ENCODE measurements around the gene RFX7. TPM values are rescaled to one million over a fixed set of nuclear protein-coding genes. Genes with fewer than 3 reads are reported as not detected.

The RFX7 gene
- total RNA-seq, 4 donors from 2014 or later: 9.6 to 20.6 (median 16.2) TPM

DNA sequence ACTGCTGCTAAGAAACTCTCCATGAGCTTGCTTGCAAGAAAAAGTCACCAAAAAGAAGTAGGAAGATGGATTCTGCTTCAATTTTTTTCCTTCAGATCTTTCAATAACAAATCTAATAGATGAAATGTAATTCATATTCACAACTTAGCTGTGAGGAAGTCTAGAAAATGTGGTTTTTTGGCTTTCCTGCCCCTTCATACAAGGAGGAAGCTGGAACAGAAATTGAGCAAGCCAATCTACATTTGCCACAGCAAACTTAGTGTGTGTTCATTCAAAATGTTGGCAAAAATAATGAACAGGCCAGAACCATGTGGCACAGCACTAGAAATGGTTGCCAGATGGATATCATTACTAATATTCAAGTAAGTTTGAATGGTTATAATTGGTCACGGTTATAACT is 157.1 kb downstream of the RFX7 start:
- H3K9me3 ChIP-seq: no peaks in the 10 kb centered on the region
- no peaks in the 10 kb centered on the region for H3K4me1 ChIP-seq
- DNase-seq: no peak

GRCh38 chr15:56082263-56082761 is 161.4 kb downstream of the RFX7 start:
- DNase-seq: no peak
- no peak overlapping the region for H3K27ac ChIP-seq
- H3K9me3 ChIP-seq: no peaks in the 10 kb centered on the region
- no peaks in the 10 kb centered on the region for H3K36me3 ChIP-seq
- H3K4me1 ChIP-seq: no peaks in the 10 kb centered on the region
- TF ChIP-seq CTCF (IDR thresholded peaks at IDR 0.05) (no peak), POLR2A (IDR thresholded peaks at IDR 0.05) (no peak)
- no peak overlapping the region for H3K4me3 ChIP-seq
- H3K27me3 ChIP-seq: no peaks in the 10 kb centered on the region

More for the DNA sequence above, 157.1 kb downstream of the RFX7 start:
- H3K27me3 ChIP-seq: no peaks in the 10 kb centered on the region
- no peak overlapping the region for H3K4me3 ChIP-seq
- no peak overlapping the region for H3K27ac ChIP-seq
- H3K36me3 ChIP-seq: no peaks in the 10 kb centered on the region
- TF ChIP-seq POLR2A (IDR thresholded peaks at IDR 0.05) (no peak), CTCF (IDR thresholded peaks at IDR 0.05) (no peak)

- H3K4me1 ChIP-seq: no peaks in the 10 kb centered on the region
- H3K4me3 ChIP-seq: no peak overlapping the region
- TF ChIP-seq POLR2A (IDR thresholded peaks at IDR 0.05) (no peak), CTCF (IDR thresholded peaks at IDR 0.05) (no peak)
- no peak overlapping the region for H3K27ac ChIP-seq
- H3K9me3 ChIP-seq: no peaks in the 10 kb centered on the region
- H3K27me3 ChIP-seq: no peaks in the 10 kb centered on the region
- H3K36me3 ChIP-seq: no peaks in the 10 kb centered on the region
- no peak for DNase-seq
Observed at GRCh38 chr15:56077081-56077480, 166.6 kb downstream of the RFX7 start.

DNA sequence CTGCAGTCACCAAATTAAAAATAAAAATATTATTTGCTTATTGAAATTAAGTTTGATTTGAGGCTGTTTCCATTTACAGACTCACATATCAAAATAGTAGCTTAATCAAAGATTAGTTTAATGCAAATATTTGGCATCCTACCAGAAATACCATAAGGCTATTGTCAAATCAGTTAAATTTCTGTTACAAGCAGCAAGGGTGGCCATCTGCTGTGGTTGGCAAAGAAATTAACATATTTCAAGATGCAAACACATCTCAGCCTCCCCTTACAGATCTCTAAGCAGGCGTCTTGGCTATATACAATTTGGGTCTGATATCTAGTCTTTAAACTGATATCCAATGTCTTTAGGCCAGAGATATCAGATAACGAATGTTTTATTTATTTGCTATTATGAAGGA is 167.0 kb downstream of the RFX7 start:
- H3K27ac ChIP-seq: no peak overlapping the region
- H3K27me3 ChIP-seq: no peaks in the 10 kb centered on the region
- no peaks in the 10 kb centered on the region for H3K9me3 ChIP-seq
- no peak for DNase-seq
- no peaks in the 10 kb centered on the region for H3K36me3 ChIP-seq
- H3K4me1 ChIP-seq: no peaks in the 10 kb centered on the region
- H3K4me3 ChIP-seq: no peak overlapping the region
- no peak for TF ChIP-seq POLR2A (IDR thresholded peaks at IDR 0.05)
- no peak for TF ChIP-seq CTCF (IDR thresholded peaks at IDR 0.05)

DNA sequence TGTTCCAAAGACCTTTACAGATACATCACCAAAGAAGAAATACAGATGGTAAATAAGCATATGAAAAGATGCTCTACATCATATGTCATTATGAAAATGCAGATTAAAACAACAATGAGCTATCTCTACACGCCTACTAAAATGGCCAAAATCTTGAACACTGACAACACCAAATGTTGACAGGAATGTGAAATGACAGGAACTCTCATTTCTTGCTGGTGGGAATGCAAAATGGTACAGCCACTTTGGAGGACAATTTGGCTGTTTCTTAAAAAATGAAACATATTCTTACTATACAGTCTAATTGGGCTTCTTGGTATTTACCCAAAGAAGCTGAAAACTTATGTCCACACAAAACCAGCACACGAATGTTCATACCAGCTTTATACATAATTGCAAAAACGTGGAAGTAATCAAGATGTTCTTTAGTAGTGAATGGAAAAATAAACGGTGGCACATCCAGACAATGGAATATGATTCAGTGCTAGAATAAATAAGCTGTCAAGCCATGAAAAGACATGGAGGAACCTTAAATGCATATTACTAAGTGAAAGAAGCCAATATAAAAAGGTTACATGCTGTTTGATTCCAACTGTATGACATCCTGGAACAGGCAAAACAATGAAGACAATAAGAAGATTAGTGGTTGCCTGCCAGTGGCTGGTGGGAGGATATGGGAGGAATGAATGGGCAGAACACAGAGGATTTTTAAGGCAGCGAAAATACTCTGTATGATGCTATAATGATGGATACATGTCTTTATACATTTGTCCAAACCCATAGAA is 169.0 kb downstream of the RFX7 start:
- Histone ChIP-seq H3K27ac (no peak overlapping the region), H3K4me3 (no peak overlapping the region), H3K36me3 (no peaks in the 10 kb centered on the region), H3K27me3 (no peaks in the 10 kb centered on the region), H3K9me3 (no peaks in the 10 kb centered on the region), H3K4me1 (no peaks in the 10 kb centered on the region)
- TF ChIP-seq POLR2A (IDR thresholded peaks at IDR 0.05) (no peak), CTCF (IDR thresholded peaks at IDR 0.05) (no peak)
- no peak for DNase-seq

Data from Peyer's patch (tissue), 4 donors.